ENCODE results near the gene ST6GALNAC5.

Gene ST6GALNAC5

GRCh38 chr1:77015748-77016341 is 148.6 kb downstream of the ST6GALNAC5 start:
- no peak for DNase-seq

GRCh38 chr1:77016386-77016985 is 149.2 kb downstream of the ST6GALNAC5 start:
- no peak for DNase-seq

DNA sequence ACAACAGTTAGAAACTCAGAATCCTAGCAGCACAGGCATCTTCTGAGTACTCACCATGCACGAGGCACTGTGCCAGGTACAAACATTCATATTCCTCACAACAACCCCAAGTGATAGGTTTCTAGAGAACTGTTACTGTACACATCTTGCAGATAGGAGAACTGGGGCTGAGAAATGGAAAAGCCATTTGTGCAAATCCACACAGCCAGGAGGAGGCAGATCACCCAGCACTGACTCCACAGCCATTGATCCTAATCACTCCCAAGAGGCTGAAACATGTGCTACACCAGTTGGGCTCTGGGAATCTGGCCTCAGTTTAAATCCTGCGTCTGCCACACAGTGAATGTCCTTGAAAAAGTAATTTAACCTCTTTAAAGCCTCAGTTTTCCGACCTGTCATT is 151.0 kb downstream of the ST6GALNAC5 start:
- DNase-seq = no peak

DNA sequence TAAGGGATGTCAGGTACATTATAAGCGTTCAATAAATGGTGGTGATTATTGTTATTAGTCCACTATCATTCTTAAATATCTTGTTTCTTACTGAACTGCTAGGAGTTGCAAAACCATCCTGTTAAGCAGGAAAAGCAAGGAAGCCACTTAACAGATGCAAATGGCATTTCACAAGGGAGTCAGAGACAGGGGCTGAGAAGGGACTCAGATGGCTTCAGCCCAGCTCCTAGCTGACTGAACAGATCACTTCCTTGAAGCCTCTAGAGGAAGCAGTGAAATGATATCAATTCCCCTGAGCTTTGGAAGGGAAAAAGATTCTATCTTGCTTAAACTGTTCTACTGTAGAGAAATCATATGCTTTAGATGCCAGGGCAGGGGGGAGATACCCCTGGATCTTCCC is 151.5 kb downstream of the ST6GALNAC5 start:
- DNase-seq = no peak

DNA sequence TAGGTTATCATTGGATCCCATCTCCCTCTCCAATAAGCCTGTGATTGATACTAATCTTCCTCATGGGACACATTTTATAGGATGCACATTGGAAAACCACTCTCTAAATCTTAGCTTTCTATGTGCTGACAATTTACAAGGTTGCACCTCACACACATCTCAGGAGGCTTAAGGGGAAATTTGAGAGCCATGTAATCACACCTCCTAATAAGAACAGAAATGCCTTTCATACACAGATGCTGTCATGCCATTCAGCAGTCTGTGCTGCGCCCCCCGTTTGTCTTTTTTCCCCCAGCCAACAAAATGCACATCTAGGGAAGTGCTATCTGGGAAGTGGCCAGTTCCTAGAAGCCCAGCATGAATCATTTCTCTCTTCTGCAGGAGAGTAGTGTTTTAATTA is 154.5 kb downstream of the ST6GALNAC5 start:
- no peak for DNase-seq

GRCh38 chr1:77024500-77024899 is 157.2 kb downstream of the ST6GALNAC5 start:
- no peak for DNase-seq

DNA sequence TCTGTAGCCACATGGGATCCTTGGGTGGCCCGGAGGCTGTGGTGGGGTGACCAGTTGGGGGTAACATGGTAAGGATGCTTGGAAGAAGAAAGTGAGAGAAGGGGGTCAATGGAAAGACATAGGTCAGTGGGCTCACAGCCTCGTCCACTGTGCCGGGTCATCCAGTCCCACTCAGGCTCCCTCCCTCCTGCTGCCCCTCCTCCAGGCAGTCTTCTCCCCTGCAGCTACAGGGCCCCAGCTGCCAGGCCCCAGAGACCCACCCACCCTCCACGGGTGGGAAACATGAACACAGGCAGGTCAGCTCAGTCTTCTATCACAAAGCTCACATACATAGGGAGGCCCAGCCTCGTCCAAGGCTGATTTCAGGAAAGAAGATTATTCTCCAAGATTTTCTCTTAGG is 158.3 kb downstream of the ST6GALNAC5 start:
- no peak for DNase-seq

DNA sequence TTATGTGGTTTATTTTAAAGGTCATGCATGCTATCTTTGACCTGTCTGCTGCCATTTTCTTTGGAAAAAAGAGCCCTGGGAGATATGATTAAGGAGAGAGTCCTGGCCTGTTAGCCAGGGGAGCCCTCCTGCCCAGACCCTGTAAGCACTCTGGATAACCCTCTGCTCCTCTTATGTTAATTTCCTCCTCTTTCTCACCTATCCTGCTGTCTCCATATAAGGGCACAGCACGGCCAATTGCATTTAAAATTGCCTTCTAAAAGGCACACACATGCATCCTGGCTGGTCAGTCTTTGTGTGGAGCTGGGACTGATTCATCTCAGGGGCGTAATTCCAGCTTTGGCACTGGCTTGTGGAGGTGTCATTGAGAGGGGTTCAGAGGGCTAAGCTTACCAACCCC is 158.9 kb downstream of the ST6GALNAC5 start:
- no peak for DNase-seq

DNA sequence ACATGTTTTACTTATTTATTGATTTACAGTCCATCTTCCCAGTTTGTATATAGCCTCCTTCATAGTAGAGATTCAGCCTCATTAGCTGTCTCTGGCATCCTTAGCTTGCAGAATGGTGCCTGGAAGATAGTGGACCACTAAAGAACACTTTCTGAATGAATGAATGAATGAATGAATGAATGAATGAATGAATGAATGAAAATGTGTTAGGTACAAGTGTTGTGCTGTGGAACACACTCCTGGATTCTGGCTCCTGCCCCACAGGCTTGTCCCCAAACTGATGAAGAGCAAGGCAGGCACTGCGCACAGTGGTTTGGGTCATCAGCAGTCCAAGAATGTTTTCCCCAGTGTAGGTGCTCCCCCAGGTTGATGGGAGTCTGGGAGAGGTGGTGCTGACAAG is 159.4 kb downstream of the ST6GALNAC5 start:
- no peak for DNase-seq

GRCh38 chr1:77027847-77028246 is 160.6 kb downstream of the ST6GALNAC5 start:
- DNase-seq = no peak

DNA sequence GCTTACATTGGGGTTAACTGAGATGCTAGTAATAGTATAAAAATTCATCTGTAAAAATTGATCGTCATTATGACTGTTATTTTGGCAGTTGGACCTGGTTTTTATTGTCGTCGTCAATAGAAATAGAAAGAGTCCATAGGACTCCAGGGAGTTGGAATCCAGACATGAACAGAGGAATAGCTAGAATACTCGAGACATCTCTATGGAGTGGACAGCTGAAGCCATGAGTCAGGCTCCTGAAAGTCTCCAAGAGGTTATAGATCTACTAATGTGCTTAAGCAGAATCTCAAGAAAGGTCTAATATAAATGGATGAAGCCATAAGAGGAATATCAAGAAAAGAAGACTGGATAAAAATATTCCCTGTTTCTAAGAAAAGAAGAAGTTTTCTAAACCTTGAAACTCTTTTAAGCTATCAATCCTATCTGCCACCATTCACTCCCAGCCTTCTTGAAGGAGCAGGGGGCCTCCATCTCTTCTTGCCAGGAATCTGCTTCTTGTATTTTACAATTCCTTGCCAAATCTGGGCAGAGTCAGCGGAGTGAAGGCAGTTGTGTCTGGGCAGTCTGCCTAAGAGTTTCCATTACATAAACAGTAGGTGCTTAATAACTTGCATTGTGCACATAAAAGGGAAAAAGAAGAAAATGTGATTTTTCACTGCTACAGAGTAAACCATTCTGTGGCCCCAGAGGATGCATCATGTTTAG is 163.3 kb downstream of the ST6GALNAC5 start:
- DNase-seq = no peak

DNA sequence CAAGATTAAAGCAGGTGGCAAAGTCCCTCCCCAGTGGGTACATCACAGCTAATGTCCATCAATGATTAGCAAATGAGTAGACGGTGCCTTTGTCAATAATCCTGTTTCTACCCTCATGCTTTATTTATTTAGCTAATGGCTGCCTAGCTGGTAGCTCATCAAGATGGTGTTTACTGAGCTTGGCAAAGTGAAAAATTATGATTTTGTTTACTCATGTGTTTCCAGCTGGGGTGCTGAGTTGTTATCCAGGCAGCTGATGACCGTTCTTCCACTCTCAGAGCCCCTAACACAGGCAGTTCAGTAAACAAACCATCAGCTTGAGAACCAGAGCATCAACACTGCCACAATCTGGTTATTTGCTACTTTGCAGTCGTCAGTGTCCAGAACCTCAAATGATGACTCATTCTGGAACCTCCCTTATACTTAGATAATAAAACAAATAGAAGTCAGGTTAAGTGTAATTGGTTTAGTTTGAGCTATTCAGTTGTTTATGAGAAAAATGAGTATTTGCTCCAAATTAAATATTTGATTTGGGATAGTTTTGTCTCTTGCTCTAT is 163.9 kb downstream of the ST6GALNAC5 start:
- no peak for DNase-seq

DNA sequence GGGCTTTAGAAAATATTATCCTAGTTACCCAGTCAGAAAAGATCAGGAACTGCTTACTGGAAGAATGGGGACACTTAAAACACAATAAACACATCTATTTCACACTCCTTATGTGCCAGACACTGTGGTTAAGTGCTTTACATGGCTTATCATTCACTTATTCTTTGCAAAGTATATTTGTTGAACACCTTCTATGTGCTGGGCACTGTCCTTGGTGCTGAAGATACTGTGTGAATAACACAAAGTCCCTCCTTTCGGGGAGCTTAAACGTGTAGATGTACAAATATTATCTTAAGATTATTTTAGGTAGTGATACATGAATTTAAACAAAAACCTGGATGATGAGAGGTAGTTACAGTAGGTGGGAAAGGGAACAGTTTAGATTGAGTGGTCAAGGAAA is 169.3 kb downstream of the ST6GALNAC5 start:
- no peak for DNase-seq

GRCh38 chr1:77037038-77037437 is 169.8 kb downstream of the ST6GALNAC5 start:
- no peak for DNase-seq

DNA sequence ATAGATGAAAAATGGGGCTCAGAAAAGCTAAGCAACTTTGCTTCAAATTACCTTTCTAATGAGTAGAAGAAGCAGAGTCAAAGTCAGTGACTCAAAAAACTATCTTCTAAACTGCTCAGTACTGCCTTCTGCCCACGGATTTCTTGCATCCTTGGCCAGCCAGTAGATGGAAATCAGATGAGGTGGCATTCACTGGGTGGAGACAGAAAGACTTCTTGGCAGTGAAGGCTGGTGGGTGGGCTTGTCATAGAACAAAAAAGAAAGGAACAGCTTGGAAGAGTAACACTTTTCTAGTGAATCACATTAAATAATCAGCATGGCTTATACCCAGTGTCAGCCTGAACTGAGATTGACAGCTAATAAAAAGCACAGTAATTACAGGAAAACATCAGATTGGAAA is 170.7 kb downstream of the ST6GALNAC5 start:
- DNase-seq = no peak

- DNase-seq = no peak
Measured at GRCh38 chr1:77039111-77039510, 171.8 kb downstream of the ST6GALNAC5 start.

GRCh38 chr1:77039739-77040138 is 172.5 kb downstream of the ST6GALNAC5 start:
- DNase-seq = no peak

- DNase-seq = no peak
Measured at GRCh38 chr1:77040826-77041225, 173.5 kb downstream of the ST6GALNAC5 start.

- no peak for DNase-seq
Measured at GRCh38 chr1:77044133-77044849, 177.0 kb downstream of the ST6GALNAC5 start.

DNA sequence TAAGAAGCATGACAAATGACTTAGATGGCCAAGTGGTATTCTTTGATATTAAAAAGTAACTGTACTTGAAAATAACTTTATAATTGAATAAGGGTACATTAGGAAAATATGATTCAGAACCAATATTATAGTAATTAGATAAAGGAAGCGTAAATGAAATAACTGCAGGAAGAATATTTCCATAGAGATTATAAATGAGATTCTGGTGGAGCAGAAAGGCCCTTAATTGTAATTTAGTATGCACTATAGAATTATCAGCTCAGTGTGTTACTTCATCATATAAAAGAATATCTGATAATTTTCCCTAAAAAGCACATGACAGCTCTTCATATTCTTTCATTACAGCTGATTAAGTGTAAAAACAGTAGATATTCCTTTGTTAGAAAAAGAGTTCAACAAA is 180.3 kb downstream of the ST6GALNAC5 start:
- no peak for DNase-seq

DNA sequence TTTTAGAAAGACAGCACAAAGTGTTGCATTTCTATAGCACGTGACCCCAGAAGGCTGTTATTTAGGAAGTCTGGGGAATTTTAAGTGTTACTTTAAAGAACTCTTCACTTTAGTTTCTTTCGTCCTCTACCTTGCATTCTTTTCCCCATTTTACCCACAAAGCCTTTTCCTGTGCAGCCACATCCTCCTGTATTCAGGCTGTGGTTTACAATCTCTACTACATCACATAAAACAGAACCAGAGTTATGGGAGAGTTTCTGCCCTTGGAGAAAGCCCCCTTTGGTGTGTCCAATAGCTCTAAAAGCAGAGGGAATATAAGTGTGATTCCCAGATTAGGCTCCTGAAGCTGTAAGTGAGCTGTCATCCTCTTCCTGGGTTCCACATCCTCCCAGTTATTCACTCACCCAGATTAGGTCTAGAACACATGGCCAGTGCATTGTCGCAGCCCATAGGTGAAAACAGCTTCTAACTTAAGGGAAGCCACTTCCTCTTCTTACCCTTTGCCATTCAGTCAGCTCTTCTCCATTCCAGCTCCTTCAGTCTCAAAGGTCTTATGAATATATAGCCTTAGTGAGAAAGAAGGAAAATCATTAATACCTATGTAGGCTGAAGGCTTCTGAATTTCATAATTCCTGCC is 180.8 kb downstream of the ST6GALNAC5 start:
- DNase-seq = no peak

DNA sequence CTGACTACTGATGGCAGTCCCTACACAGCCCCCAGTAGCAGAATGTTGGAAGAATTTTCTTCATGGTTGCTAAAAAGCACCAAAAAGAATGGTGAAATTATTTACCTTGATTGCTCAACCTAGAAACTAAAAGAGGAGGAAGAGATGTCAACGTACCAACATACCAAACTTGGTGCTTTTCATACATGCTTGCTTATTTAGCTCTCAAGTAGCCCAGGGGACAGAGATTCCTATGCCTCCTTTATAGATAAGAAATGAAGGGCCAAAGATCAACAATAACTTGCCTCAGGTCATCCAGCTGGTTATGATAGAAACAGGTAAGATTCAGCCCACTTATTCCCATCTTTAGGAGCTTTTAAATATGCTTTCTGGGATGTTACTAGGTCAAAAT is 181.3 kb downstream of the ST6GALNAC5 start:
- DNase-seq = no peak

GRCh38 chr1:77051425-77051824 is 184.1 kb downstream of the ST6GALNAC5 start:
- no peak for DNase-seq
